GM12865 (cell line): Measurements from ENCODE around the gene PAPPA.
A peak's percentile ranks its signal among the peaks of the same experiment; 100 is the strongest.

ENCODE experiments used
- DNase-seq: peaks from one replicate; pipeline ENCODE4 v3.0.0; 2010; ENCODE audit warnings: low read depth
- H3K4me3 ChIP-seq: 2 replicates; pipeline ENCODE4 v1.5.1; 2011; ENCODE audit warnings: mild to moderate bottlenecking, low read depth, low read length, control low read depth
- CTCF ChIP-seq: IDR thresholded peaks from 2 replicates; pipeline ENCODE4 v1.5.1; 2011; ENCODE audit warnings: low read length, control low read depth, low read depth, inconsistent platforms; ENCODE audit not compliant: insufficient read depth; ENCODE audit errors: missing control alignments

The PAPPA gene

GRCh38 chr9:116288658-116289057 lies 135.1 kb downstream of the PAPPA start:
- no peak for TF ChIP-seq CTCF
- H3K4me3 ChIP-seq = no peak overlapping the region
- peak; percentile 5 for DNase-seq

- DNase-seq = no peak
- TF ChIP-seq CTCF = no peak
- H3K4me3 ChIP-seq = no peak overlapping the region
These were observed 143.8 kb downstream of the PAPPA start for GRCh38 chr9:116297346-116297745.

- TF ChIP-seq CTCF = no peak
- DNase-seq = no peak
These were observed 144.7 kb downstream of the PAPPA start for GRCh38 chr9:116298249-116298648.

GRCh38 chr9:116298878-116299391 lies 145.3 kb downstream of the PAPPA start:
- TF ChIP-seq CTCF = no peak
- no peak overlapping the region for H3K4me3 ChIP-seq
- no peak for DNase-seq

More at GRCh38 chr9:116298249-116298648, 144.7 kb downstream of the PAPPA start:
- no peak overlapping the region for H3K4me3 ChIP-seq

- no peak overlapping the region for H3K4me3 ChIP-seq
- TF ChIP-seq CTCF = no peak
- no peak for DNase-seq
These were observed 146.8 kb downstream of the PAPPA start for GRCh38 chr9:116300360-116300870.

- no peak for DNase-seq
- TF ChIP-seq CTCF = no peak
- no peak overlapping the region for H3K4me3 ChIP-seq
These were observed 149.7 kb downstream of the PAPPA start for GRCh38 chr9:116303270-116303669.
